Stimulated activated CD8-positive, alpha-beta memory T cell treated with anti-CD3 and anti-CD28 coated beads, Interleukin-4, amount 100 ng/mL, for 24 hours (primary cell): ENCODE measurements around the gene TREX2.

Experiments used
- DNase-seq: peaks from one replicate; pipeline ENCODE4 v3.0.0-alpha.2; 2020; ENCODE audit warnings: low read depth

TREX2 gene, protein sequence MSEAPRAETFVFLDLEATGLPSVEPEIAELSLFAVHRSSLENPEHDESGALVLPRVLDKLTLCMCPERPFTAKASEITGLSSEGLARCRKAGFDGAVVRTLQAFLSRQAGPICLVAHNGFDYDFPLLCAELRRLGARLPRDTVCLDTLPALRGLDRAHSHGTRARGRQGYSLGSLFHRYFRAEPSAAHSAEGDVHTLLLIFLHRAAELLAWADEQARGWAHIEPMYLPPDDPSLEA

DNA sequence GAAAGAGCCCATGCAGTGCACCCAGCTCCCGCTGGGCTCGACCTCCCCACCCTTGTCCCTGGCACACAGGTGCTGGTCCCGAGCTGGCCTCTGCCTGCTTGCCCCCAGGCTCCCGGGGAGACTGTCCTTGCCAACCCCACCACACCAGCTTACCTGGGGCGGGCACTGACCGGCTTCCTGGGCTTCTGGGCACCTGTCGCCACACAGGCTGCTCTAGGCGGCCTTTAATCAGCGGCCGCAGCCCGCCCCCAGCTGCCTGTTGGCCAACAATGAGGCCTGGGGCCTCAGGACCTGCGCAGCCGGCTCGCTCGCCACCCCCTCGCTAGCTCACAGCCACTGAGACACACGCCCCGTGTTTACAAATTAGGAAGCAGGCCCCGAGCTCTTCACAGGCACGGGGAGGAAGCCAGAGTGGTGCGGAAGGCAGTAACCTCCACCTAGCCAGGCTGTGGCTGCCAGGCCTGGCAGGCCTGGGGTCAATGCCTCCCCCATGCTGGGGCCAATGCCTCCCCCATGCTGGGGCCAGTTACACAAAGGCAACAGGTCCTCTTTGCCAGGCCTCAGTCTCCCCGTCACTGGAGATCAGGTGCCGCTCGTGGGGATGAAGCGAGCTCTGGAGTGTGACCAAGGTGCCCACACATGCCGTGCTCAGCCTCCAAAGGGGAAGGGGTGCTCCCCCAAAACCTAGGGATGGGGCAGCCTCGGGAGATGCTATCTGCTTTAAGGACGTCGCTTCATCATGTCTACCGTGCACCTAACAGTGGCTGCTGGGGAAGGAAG, at the start of gene TREX2:
TSS of gene TREX2 (minus strand) at position 201 of the 780 bp plus-strand sequence. CDS start 626 bp downstream, outside the sequence.
- DNase-seq: no peak

DNA sequence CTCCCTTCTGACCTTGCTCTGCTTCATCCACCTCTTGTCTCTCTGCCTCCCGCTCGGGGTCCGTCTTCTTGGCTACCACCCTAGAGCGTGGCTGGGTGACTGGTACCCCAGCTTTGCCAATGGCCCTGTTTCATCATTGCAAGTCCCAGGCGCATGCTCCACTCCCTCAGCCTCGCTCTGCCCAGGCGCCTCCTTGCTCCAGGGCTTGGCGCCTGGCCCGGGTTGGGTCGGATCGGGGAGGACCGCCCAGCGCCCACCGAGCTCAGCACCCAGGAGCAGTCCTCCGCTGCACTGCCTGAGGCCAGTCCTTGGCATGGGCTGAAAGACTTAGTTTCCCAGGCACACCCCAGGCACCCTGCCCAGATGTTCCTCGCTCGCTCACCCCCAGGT, 49.5 kb upstream of the TREX2 start:
- DNase-seq: no peak

DNA sequence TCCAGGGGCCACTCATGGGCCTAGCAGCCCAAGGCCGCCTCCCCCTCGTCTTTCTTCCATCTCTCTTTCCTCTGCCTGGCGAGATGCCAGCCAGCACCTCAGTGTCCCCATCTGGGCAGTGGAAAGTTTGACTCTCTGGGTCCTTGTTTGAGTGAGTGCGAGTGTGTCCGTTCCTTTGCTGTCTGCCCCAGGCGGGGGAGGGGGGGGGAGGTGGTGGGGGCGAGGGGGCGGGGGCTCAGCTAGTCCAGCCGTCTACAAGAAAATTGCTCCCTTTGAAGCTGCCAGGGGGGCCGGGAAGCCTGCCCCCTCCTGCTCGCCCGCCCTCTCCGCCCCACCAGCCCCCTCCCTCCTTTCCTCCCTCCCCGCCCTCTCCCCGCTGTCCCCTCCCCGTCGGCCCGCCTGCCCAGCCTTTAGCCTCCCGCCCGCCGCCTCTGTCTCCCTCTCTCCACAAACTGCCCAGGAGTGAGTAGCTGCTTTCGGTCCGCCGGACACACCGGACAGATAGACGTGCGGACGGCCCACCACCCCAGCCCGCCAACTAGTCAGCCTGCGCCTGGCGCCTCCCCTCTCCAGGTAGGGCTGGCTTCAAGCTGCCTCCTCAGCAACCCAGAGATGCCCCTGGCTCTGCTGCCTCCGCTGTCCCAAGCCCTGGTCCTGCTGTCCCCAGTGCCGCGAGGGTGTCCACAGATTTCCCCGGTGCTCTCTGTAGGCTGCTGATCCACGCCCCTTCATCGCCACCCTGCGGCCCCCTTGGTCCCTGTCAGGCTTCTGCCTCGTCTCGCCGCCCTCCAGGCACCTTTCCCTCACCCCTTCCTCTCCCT, 48.9 kb upstream of the TREX2 start, which contains the start of gene BGN:
TSS of gene BGN (plus strand) at position 440 of the 821 bp plus-strand sequence. CDS start 9,652 bp downstream, outside the sequence.
- DNase-seq: no peak

DNA sequence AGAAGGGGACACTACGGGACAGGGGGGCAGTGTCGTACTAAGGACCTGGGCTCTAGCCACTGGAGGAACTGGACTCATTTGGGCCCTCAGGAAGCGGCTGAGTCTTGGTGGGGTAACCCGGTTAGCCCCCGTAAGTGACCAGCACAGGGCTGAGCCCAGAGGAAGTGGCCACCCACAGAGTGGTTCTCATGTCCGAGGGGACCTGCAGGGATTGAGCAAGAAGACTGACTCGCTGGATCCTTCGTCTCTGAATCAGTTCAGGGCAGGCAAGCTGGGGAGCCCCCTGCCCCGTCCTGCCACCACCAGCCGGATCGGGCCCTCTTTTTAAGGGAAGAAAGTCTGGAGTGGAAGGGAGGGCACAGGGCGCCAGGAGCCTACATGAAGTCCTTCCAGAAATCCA, 48.2 kb upstream of the TREX2 start:
- no peak for DNase-seq

DNA sequence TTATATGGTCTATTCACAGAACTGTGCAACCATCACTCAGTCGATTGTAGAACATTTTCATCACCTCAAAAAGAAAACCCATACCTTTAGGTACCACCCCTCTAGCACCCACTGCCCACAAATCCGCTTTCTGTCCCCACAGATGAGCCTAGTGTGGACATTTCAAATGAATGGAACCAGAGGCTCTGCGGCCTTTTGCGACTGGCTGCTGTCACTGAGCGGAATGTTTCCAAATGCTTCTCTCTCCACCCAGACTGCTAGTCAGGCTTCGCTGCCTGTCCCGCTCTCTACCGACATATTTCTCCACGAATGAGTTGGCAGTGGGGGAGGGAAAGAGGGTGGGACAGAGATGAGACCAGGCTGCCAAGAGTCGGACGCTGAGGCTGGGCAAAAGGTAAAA, 47.2 kb upstream of the TREX2 start:
- DNase-seq: no peak

DNA sequence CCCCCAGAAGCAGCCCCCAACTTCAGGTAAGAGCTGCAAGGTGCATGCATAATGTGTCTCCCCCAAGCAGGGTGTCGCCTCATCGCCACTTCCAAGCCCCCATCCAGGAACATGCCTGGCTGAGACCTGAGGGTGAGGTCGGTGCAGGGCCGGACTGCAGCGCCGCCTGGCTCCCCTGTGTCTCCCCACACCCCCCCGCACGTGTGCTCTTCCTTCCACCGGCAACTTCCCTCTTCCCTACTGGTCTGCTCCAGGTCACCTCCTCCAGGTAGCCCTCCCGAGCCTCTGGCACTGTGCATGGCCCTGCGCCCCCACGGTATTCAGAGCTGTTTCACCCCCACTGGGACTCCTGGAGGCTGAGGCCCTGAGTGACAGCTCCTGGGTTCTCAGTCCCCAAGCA, 46.7 kb upstream of the TREX2 start:
- no peak for DNase-seq

DNA sequence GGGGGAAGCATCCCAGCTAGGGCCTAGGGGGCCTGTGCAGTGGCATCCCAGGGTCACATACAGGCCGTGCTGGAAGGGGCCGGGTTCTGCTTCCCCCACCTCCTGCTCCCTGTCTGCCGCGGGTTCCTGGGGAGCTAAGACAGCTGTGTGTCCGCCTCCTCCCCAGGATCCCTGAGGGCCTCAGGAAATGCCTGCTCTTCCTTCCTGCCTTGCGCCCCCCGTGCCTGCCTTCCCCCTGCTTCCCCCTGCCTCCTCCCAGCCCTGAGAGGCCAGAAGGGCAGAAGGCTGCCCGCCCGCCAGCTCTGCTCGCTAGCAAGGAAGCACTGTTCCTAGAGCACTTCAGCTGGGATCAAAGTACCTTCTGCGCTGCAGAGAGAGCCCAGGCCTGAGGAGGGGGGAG, 46.1 kb upstream of the TREX2 start:
- DNase-seq: no peak

DNA sequence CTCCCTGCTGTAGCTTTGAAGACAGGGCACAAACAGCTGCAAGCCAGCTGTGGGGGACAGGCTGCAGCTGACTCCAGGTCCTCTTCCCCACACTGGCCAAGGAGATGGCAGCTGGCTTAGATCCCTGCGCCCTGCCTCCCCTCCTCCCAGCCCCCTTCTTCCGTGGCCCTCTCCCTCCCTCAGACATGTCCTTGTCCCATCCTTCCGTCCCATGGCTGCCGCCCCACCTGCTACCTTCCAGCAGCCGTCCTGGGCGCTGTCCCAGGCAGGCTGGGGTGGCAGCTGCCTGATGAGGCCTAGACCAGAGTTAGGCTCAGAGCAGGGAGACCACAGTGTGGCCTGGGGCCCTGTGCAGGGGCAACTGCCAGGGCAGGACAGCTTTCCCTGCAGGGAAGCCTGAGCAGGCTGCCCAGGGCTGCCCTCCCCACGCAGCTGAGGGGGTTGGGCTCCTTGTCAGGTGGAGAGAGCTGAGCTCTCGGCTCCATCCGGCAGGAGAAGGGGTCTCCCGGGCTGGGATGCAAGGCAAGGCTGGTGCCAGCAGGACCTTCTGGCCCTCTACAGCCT, 45.6 kb upstream of the TREX2 start:
- DNase-seq: no peak

DNA sequence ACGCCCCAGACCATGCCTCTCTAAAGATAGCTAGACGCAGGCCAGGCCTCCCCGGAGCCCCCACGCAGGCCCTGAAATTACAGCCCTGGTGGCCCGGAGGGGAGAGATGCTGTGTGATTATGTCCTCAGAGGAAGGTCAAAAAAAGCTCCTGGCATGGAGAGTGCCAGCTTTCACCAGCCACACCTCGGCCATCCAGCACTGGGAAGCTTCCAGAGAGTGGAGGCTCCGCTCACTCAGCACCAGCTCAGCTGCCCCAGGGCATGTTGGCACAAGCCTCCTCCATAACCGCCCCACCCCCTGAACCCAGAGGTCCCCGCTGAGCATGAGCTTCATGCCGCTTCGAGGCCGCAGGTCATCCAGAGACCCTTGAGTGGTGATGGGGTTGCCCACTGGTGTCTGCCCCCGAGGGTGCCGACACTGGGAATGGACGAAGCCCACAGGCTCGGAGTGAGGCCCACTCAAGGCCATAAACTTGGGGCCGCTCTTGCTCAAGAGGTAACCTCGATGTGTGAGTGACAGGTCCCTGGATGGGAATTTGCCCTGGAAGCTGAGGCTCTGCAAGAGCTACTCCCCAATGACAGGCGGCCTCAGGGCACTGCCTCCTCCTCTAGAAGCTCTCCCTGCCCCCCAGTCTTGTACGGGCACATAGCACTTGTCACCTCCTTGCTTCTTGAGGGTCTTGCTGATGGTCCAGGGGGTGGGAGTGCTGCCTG, 44.5 kb upstream of the TREX2 start:
- DNase-seq: no peak

DNA sequence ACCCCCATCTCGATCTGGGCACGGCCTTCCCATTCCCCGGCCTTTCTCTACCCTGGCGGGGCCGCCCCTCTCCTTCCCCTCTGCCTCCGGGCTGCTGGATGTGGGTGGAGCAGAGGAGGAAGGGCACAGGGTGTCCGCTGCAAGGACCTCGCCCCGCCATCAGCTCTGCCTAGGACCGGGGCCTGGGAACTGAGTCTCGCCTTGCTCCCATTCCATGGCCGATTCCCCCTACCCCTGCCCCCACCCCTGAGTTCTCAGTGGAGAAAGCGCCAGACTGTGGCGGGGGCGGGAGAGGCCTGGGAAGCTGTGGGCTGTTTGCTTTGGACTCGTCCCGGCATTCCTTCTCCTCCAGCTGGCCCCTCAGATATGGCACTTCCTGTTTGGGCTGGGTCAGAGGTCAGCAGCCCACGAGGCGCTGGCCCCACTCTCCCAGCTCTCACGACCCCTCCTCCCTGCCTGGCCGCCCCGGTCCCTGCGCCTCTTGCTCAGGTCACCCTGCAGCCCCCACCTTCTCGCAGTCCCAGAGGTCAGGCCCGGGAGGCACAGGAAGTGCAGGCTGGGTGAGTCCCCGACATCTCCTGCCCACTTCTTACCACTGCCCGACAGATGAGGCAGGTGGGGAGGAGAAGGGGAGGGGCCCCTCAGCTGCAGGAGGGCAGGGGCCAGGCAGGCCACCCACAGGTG, 42.5 kb upstream of the TREX2 start:
- DNase-seq: no peak

DNA sequence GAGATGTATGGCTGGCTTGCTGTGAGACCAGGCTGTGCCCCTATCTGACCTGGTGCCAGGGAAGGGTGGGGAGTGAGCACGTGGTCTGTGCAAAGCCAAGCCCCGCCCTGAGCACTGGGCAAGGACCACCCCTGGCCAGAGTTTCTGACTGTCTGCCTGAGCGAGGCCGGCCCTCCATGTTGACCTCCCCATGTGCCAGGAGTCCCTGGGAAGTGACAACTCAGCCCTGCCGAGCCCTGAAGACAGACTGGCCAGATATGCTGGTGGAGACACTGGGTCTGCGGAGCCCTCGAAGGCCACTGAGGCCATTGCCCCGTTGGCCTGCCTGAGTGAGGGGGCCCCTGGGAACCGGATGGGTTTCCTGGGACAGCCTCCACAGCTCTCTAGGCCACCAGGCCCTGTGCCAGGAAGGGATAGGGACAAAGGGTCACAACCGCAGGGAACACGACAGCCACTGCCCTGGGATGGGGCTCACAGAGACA, 41.8 kb upstream of the TREX2 start:
- DNase-seq: no peak

DNA sequence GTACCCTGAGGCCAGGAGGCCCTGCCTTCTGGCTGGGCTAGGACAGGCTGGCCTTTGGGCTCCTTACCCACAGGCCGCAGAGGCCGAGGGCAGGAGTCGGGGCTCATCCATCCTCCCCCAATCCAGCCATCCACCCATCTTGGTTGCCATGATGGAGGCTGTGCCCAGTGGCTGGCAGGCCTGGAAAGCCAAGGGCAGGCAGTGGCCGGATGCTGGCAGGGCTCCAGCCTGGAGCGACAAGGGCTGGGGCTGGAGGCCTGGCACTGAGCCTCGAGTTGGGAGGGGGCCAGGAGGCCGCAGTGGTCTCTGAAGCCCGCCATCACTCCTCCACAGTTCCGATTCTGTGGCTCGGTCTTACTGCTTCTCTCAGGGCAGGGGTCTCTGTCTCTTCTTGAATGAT, 40.3 kb upstream of the TREX2 start:
- DNase-seq: no peak

DNA sequence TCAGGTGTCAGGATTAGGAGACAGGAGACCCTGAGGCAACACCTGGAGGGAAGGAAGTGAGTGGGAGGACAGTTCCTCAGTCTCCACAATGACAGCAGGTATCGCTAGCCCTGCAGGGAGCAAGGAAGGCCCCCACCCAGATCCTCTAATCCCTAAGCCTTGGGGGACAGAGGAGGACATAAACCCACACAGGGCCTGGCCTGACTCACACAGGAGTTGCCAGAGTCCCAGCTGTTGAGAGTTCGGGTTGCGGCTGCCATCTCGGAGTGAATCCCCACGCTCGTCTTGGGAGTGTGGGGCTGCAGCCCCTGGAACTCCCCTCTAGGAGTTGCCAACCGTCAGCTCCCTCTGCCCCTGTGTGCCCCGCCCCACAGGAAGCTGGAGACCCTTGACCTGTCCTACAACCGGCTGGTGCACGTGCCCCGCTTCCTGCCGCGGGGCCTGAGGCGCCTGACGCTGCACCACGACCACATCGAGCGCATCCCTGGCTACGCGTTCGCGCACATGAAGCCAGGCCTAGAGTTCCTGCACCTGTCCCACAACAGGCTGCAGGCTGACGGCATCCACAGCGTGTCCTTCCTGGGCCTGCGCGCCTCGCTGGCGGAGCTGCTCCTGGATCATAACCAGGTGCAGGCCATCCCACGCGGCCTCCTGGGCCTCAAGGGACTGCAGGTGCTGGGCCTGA, 39.7 kb upstream of the TREX2 start:
- DNase-seq: no peak

DNA sequence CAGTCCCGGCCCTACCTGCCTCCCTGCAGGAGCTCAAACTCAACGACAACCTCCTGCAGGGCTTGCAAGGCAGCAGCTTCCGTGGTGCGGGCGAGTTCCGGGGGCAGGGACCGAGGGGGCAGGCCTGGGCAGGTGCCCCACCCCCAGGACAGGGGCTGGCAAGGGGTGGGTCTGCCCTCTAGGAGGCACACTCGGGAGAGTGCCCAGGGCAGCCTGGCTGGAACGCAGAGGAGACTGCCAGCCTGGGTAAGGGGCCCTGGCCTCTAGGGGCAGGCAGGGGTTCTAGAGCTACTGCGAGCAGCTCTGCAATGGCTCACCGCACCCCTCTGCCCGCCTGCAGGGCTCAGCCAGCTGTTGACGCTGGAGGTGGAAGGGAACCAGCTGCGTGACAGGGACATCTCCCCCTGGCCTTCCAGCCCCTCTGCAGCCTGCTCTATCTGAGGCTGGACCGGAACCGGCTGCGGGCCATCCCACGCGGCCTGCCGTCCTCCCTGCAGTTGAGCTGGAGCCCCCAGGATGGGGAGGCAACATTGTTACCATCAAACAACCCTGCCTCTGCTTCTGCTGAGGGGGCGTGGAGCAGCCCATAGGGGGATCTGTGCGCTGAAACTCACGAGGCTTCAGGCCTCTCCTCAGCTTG, 36.6 kb upstream of the TREX2 start:
- no peak for DNase-seq

DNA sequence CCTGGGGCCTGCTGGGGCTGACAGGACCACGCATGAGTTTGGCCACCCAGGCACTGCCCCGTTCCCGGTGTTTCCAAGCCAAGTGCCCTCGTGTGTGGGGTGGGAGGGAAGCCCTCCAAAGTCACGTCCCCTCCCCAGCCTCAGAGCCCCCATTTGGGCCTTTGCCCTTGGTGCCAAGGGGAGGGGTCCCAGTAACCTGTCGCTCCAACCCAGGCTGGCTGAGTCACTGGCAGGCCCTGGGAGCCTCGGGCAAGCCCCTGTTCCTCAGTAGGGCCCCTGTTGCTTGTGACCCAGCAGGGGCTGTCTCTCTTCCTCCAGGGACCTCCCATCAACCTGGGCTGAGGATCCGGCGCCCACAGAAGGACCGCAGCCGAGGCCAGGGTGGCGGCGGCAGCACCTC, 35.2 kb upstream of the TREX2 start:
- DNase-seq: no peak

DNA sequence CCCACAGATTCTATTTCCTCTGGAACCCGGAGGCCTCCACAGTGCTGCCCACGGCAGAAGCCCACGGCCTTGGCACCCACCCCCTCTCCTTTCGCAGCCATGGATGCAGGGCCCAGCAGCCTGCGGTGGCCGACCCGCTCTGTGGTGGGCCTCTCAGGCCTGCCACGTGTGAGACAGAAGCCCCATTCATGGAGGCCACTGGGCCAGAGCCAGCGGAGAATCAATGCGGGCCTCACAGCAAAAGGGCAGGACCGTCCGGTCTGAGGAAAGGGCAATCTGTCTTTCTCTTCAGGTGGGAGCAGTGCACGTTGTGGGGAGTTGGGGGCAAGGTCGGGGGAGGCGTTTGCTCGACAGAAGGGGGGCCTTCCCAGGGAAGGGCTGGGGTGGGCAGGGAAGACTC, 32.9 kb upstream of the TREX2 start:
- no peak for DNase-seq

DNA sequence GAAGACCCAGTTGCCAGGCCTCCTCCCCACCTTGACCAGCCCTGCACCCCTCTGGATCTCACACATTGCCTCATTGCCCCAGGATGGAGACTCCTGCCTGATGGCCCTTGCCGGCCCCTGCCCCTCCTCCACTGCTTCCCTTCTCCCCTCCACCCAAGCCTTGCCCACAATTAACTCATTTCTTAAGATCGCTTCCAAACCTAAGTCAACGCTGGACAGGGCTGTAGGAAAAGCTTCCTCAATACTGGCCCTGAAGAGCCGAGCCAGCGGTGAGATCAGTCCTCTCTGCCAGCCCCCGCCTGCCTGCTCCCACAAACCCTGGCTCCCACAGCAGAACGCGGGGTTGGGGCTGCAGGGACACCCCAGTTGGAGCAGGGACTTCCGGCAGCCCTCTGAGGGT, 32.0 kb upstream of the TREX2 start:
- DNase-seq: no peak

DNA sequence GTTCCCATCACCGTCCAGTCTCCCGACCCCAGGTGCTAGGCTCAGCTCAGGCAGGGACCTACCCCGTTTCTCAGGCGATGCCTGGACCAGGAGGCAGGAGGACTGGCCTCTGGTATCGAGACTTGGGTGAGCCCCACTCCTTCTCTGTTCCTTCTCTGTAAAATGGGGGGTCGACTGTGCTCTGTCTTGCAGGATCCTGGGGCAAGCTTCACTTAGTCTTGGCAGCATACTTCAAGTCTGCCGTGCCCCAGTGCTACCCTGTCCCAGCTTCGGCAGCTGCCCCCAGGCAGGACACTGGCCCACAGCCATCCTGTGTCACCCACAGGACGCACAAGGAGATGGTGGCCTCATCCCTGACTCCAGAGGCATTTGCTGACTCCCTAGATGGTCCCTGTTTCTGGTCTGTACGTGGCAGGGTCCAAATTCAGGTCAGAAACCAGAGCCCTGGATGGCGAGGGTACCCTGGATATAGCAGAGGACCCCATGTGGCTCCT, 31.6 kb upstream of the TREX2 start:
- no peak for DNase-seq

DNA sequence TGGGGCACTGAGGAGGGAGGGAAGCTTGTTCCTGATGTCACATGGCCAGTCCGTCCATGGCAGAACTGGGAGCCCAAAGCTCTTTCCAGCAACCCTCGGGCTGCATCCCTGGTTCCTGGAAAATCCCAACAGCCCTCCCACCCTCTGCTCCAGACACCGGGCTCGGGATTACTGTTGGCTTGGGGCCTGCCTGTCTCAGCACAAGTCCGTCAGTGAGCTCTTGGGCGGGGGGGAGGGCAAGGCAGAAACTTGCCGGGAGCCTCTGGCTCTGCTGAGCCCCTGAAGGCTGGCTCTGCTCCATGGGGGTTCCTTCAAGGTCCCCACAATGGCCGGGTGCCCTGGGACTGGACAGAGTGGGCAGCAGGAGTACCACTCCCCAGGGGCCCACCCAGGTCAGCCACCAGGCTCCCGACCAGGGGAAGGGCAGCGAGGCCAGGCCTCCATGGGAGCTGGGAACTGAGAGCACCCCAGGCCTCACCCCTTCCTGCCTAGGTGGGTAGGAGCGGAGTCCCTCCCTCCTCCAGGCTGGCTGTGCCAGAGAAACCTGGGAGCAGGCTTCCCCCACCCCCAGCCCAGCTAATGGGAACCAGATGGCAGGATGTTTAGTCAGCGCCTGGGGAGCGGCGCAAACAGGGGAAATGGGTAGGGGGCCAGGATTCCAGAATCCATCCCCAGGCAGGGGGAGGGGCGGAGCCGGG, 31.0 kb upstream of the TREX2 start:
- DNase-seq: no peak
